Endothelial cell of umbilical vein (primary cell): Measurements from ENCODE around the gene OGG1.

Source experiments
- CTCF ChIP-seq, 2 donors: IDR thresholded peaks; 1 replicate in 1 of 2; 2 replicates in 1 of 2; pipeline ENCODE4 v1.5.1; 2011; ENCODE audit warnings: low read length in 2 of 2, mild to moderate bottlenecking in 2 of 2, moderate library complexity in 2 of 2, control low read depth in 1 of 2, inconsistent platforms in 1 of 2, low read depth in 1 of 2; ENCODE audit not compliant: insufficient read depth in 1 of 2; ENCODE audit errors: extremely low read depth in 1 of 2
- EZH2 ChIP-seq: IDR thresholded peaks from 2 replicates; pipeline ENCODE4 v1.6.1; 2012; ENCODE audit warnings: borderline replicate concordance, low read depth, mild to moderate bottlenecking, moderate library complexity, low read length, inconsistent platforms; ENCODE audit not compliant: severe bottlenecking
- POLR2AphosphoS5 ChIP-seq: IDR thresholded peaks from 2 replicates; pipeline ENCODE4 v1.6.1; 2012; ENCODE audit warnings: low read depth, mild to moderate bottlenecking, control low read depth, low read length, moderate library complexity; ENCODE audit not compliant: insufficient read depth

- TF ChIP-seq CTCF (IDR thresholded peaks at IDR 0.05; ENCODE audit: extremely low read depth in 1 of 2, insufficient read depth in 1 of 2, low read depth in 1 of 2, low read length in 2 of 2) (no peak), POLR2AphosphoS5 (no peak), EZH2 (no peak)
These were observed 31.8 kb downstream of the OGG1 start for GRCh38 chr3:9781551-9781950.
